ENCODE data around the gene PCDHB15. TPM values are rescaled to one million over a fixed set of nuclear protein-coding genes. Genes with fewer than 3 reads are reported as not detected.
A peak's percentile ranks its signal among the peaks of the same experiment; 100 is the strongest.
"Not testable (repeated sequence)": the region's sequence is repeated elsewhere in the genome, so short reads cannot be mapped to it uniquely, and the experiment has no call there.

The PCDHB15 gene
- not detected for total RNA-seq

- no peaks in the 10 kb centered on the region for H3K4me1 Mint-ChIP-seq (ENCODE audit: low read depth)
- peaks cover 64% of the 10 kb centered on the region for H3K9me3 Mint-ChIP-seq (ENCODE audit: insufficient read depth)
- no peak within 1 kb of the TSS for H3K27ac Mint-ChIP-seq
- H3K27me3 Mint-ChIP-seq (ENCODE audit: low read depth) = peaks cover 7% of the 10 kb centered on the region
- DNase-seq (peak; percentile 22), ATAC-seq (no peak)
- H3K36me3 Mint-ChIP-seq (ENCODE audit: low read depth) = peaks cover 4% of the 10 kb centered on the region
- CTCF ChIA-PET = interaction anchor here (0.6 to 2.0 kb wide), 3 partner anchors 176 to 322 kb away, joined by 3 to 6 read pairs (median 3); partner anchors contain the start of gene PCDHGA11
- no peak within 1 kb of the TSS for H3K4me3 Mint-ChIP-seq
- POLR2A ChIA-PET = no interaction called here
Measured at GRCh38 chr5:141245250-141245717, at the start of gene PCDHB15. Gene PCDHB15, plus strand, starts transcription at chr5:141245395. Its CDS starts 184 bp downstream, at chr5:141245579.

- Mint-ChIP-seq H3K4me1 (ENCODE audit: low read depth) (no peaks in the 10 kb centered on the region), H3K4me3 (no peak overlapping the region), H3K27ac (no peak overlapping the region), H3K36me3 (ENCODE audit: low read depth) (no peaks in the 10 kb centered on the region), H3K9me3 (ENCODE audit: insufficient read depth) (peaks cover 24% of the 10 kb centered on the region), H3K27me3 (ENCODE audit: low read depth) (no peaks in the 10 kb centered on the region)
- ChIA-PET POLR2A (no interaction called here), CTCF (interaction anchor here (1.7 kb wide), 1 partner anchor 9 kb away, joined by 5 read pairs; the partner anchor contains the start of gene PCDHB9)
- no peak for DNase-seq
- no peak for ATAC-seq
Measured at GRCh38 chr5:141196363-141196762, 48.8 kb upstream of the PCDHB15 start.

GRCh38 chr5:141199359-141200235 is 45.6 kb upstream of the PCDHB15 start, which contains the start of gene PCDHB11:
Gene PCDHB11, plus strand, starts transcription at chr5:141199627. Its CDS starts 148 bp downstream, at chr5:141199775.
- ChIA-PET POLR2A (no interaction called here), CTCF (interaction anchor here (1.5 kb wide), 1 partner anchor 34 kb away, joined by 3 read pairs; no protein-coding TSS in a partner anchor)
- no peaks in the 10 kb centered on the region for H3K4me1 Mint-ChIP-seq (ENCODE audit: low read depth)
- ATAC-seq = no peak
- peaks cover 17% of the 10 kb centered on the region for H3K9me3 Mint-ChIP-seq (ENCODE audit: insufficient read depth)
- H3K4me3 Mint-ChIP-seq = no peak within 1 kb of the TSS
- no peaks in the 10 kb centered on the region for H3K27me3 Mint-ChIP-seq (ENCODE audit: low read depth)
- DNase-seq = no peak
- no peaks in the 10 kb centered on the region for H3K36me3 Mint-ChIP-seq (ENCODE audit: low read depth)
- H3K27ac Mint-ChIP-seq = no peak within 1 kb of the TSS

GRCh38 chr5:141201126-141201525 is 44.1 kb upstream of the PCDHB15 start:
- H3K4me3 Mint-ChIP-seq; H3K27ac Mint-ChIP-seq; H3K27me3 Mint-ChIP-seq (ENCODE audit: low read depth); H3K36me3 Mint-ChIP-seq (ENCODE audit: low read depth); ATAC-seq; CTCF ChIA-PET; DNase-seq; POLR2A ChIA-PET; H3K4me1 Mint-ChIP-seq (ENCODE audit: low read depth): not testable (repeated sequence)
- peaks cover 17% of the 10 kb centered on the region for H3K9me3 Mint-ChIP-seq (ENCODE audit: insufficient read depth)

- CTCF ChIA-PET; H3K27me3 Mint-ChIP-seq (ENCODE audit: low read depth); H3K4me1 Mint-ChIP-seq (ENCODE audit: low read depth); ATAC-seq; POLR2A ChIA-PET; H3K4me3 Mint-ChIP-seq; DNase-seq; H3K36me3 Mint-ChIP-seq (ENCODE audit: low read depth): not testable (repeated sequence)
- H3K27ac Mint-ChIP-seq = peak overlapping the region; percentile 49
- peaks cover 17% of the 10 kb centered on the region for H3K9me3 Mint-ChIP-seq (ENCODE audit: insufficient read depth)
Measured at GRCh38 chr5:141201646-141202045, 43.5 kb upstream of the PCDHB15 start.

GRCh38 chr5:141208478-141208877 is 36.7 kb upstream of the PCDHB15 start, which contains the start of gene PCDHB12:
Gene PCDHB12, plus strand, starts transcription at chr5:141208719. Its CDS starts 189 bp downstream, at chr5:141208908.
- CTCF ChIA-PET = interaction anchor here (0.7 kb wide), 1 partner anchor 9 kb away, joined by 3 read pairs; no protein-coding TSS in a partner anchor
- DNase-seq = no peak
- POLR2A ChIA-PET = no interaction called here

GRCh38 chr5:141210281-141210680 is 34.9 kb upstream of the PCDHB15 start:
- CTCF ChIA-PET; H3K4me3 Mint-ChIP-seq; POLR2A ChIA-PET; DNase-seq; ATAC-seq; H3K4me1 Mint-ChIP-seq (ENCODE audit: low read depth); H3K36me3 Mint-ChIP-seq (ENCODE audit: low read depth); H3K27ac Mint-ChIP-seq: not testable (repeated sequence)
- Mint-ChIP-seq H3K27me3 (ENCODE audit: low read depth) (peaks cover 16% of the 10 kb centered on the region), H3K9me3 (ENCODE audit: insufficient read depth) (peaks cover 22% of the 10 kb centered on the region)

More at GRCh38 chr5:141208478-141208877, 36.7 kb upstream of the PCDHB15 start, which contains the start of gene PCDHB12:
- Mint-ChIP-seq H3K27ac (no peak within 1 kb of the TSS), H3K27me3 (ENCODE audit: low read depth) (peaks cover 7% of the 10 kb centered on the region), H3K9me3 (ENCODE audit: insufficient read depth) (peaks cover 14% of the 10 kb centered on the region), H3K4me1 (ENCODE audit: low read depth) (no peaks in the 10 kb centered on the region), H3K36me3 (ENCODE audit: low read depth) (peaks cover 5% of the 10 kb centered on the region), H3K4me3 (no peak within 1 kb of the TSS)
- no peak for ATAC-seq

GRCh38 chr5:141210849-141211248 is 34.3 kb upstream of the PCDHB15 start:
- CTCF ChIA-PET; H3K27ac Mint-ChIP-seq; H3K4me3 Mint-ChIP-seq; ATAC-seq; POLR2A ChIA-PET; H3K4me1 Mint-ChIP-seq (ENCODE audit: low read depth); DNase-seq; H3K36me3 Mint-ChIP-seq (ENCODE audit: low read depth): not testable (repeated sequence)
- Mint-ChIP-seq H3K9me3 (ENCODE audit: insufficient read depth) (peaks cover 25% of the 10 kb centered on the region), H3K27me3 (ENCODE audit: low read depth) (peaks cover 17% of the 10 kb centered on the region)

GRCh38 chr5:141213656-141214339 is 31.4 kb upstream of the PCDHB15 start, which contains the start of gene PCDHB13:
Gene PCDHB13, plus strand, starts transcription at chr5:141213919. Its CDS starts 205 bp downstream, at chr5:141214124.
- ATAC-seq; POLR2A ChIA-PET; H3K27ac Mint-ChIP-seq; DNase-seq; H3K4me3 Mint-ChIP-seq; H3K4me1 Mint-ChIP-seq (ENCODE audit: low read depth); CTCF ChIA-PET; H3K36me3 Mint-ChIP-seq (ENCODE audit: low read depth): not testable (repeated sequence)
- peaks cover 18% of the 10 kb centered on the region for H3K27me3 Mint-ChIP-seq (ENCODE audit: low read depth)
- H3K9me3 Mint-ChIP-seq (ENCODE audit: insufficient read depth) = peaks cover 27% of the 10 kb centered on the region

- POLR2A ChIA-PET; H3K4me3 Mint-ChIP-seq; ATAC-seq; H3K27ac Mint-ChIP-seq; H3K4me1 Mint-ChIP-seq (ENCODE audit: low read depth); CTCF ChIA-PET; DNase-seq; H3K36me3 Mint-ChIP-seq (ENCODE audit: low read depth): not testable (repeated sequence)
- Mint-ChIP-seq H3K27me3 (ENCODE audit: low read depth) (peaks cover 18% of the 10 kb centered on the region), H3K9me3 (ENCODE audit: insufficient read depth) (peaks cover 27% of the 10 kb centered on the region)
Measured at GRCh38 chr5:141214583-141214982, 30.6 kb upstream of the PCDHB15 start.

GRCh38 chr5:141215504-141215903 is 29.7 kb upstream of the PCDHB15 start:
- CTCF ChIA-PET; ATAC-seq; POLR2A ChIA-PET; H3K4me1 Mint-ChIP-seq (ENCODE audit: low read depth); H3K27ac Mint-ChIP-seq; H3K4me3 Mint-ChIP-seq; DNase-seq; H3K36me3 Mint-ChIP-seq (ENCODE audit: low read depth): not testable (repeated sequence)
- H3K27me3 Mint-ChIP-seq (ENCODE audit: low read depth) = peaks cover 18% of the 10 kb centered on the region
- peaks cover 22% of the 10 kb centered on the region for H3K9me3 Mint-ChIP-seq (ENCODE audit: insufficient read depth)
